Measurements from ENCODE around the gene HIVEP3.

Gene HIVEP3

DNA sequence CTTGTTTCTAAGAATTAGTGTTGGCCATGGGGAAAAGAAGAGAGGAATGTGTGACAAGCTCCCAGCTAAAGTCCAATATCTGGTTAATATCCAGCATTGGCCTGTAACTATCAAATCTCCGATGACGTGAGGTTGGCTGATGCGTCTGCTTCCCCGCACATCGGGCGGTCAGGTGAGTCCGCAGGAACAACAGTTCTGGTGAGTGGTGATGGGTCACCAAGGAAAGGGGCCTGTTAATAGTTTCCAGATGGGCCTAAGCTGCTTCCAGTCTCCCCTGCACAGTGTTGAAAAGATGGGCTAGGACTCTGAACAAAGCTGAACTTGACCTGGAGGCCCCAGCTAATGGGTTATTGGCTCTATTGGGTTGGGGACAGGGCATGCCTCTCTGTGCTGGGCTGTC lies 241.1 kb downstream of the HIVEP3 start:
- no peak for DNase-seq

DNA sequence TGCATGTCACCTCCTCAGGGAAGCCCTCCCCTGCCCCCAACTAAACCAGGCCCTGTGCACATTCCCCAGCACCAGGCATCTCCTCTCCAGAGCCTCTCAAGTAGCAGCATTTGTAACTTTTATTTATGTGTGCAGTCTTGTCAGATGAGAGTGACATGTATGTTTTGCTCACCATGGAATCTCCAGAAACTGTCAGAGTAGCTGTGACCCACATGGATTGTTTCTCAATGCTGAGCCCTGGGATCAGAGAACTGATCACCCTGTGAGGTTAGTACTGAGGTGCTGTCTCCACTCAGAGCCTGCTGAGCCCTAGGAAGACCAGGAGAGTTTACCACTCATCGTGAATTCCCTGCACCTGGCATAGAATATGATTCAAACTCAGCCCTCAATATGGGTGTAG lies 243.3 kb downstream of the HIVEP3 start:
- no peak for DNase-seq

DNA sequence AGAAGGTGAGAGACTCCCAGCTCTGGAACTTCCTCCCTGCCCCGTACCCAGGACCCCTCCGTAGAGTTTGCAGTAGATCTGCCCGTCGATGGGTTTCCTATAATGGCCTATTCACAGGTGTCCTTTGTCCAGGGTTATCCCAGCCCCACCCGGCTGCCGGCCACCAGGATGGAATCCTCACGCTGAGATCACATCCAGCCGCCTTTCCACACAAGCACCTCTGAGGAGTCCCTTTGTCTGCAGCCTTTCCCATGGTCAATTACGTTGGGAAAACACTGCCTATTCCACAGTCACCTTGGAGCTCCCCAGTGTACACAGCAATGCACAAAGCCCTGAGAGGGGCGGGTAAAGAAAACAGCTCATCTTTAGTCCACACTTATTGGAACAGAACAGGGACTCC lies 244.2 kb downstream of the HIVEP3 start:
- DNase-seq: no peak

DNA sequence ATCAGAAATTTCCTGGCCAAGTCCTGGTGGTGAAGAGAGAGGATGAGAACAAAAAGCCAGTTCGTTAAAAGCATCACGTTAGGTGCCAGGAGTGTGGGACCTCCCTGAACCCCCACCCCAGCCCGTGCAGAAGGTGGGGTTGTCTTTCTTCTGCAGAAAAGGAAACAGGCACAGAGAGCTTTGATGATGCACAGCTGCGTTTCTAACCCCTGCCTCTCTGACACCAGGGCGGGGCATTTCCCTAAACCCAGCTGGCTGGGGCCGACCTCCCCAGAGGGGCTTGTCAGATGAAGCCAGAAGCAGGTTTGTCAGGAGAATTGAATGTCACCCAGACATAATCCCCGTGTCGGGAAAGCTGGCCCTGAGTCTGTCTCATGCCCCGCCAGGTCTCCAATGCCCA lies 244.9 kb downstream of the HIVEP3 start:
- DNase-seq: no peak

DNA sequence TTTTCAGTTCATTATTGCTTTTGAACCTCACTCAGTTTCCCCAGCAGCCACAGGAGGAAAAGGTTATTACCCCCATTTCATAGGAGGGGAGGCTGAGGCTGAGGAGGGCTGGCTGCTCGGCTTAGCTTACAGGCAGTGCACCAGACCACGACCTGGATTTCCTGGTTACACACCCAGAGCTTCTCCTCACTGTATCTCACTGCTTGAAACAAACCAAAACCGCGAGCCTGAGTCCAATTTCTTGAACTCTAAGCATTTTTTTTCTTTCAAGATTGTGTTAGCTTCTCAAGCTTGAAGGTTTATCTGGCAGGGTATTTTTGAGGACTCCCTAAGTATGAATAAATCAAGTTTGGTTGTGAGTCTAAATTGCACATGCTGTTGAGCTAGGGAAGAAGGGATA lies 245.3 kb downstream of the HIVEP3 start:
- DNase-seq: no peak

DNA sequence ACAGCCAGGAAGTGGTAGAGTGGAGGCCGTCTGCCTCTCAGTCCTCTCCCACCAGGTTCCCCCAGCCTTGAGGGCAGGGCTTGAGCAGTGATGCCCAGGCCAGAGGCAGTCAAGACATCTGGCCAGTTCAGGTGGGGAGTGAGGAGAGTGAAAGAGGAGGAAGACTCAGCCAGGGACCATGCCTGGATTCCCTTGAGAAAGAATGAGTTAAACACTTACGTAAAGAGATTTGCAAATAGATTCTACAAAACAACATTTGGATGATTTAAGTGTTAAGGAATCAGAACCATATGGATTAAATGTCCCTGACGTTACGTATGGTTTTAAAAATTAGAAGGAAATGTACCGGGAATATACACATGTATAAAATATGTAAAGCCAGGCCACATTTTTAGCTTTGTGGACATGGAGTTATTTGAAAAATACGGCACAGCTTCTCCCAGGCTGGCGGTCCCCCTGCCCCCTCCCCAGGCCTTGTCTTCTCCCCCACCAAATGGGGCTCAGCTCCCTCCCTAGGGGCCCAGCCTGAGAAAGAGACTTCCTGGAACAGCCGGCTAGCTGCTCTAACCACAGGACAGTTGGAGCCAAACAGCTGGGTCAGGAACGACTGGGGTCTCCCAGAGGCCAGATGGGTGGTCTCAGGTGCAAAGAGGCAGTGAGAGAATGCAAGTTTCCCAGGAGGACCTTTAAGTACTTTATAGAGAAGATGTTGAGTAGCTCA lies 245.9 kb downstream of the HIVEP3 start:
- DNase-seq: no peak

DNA sequence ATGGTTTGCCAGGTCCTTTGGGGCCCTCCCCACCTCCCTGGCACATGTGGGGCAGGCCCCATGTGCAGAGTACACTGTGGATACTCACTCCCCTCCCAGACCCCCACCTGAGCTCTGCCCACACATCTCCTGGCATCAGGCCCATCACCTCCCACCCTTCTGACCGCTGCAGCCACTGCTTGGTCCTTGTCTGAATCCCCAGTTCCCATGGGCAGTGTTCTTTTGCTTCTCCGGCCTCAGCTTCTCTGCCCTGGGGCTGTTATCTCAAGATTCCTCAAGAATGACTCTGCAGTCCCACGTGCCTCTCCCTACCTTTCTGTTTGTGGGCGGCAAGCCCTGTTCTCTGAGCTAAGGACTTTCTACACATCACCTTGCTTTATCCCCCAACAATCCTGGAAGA lies 246.5 kb downstream of the HIVEP3 start:
- DNase-seq: no peak

DNA sequence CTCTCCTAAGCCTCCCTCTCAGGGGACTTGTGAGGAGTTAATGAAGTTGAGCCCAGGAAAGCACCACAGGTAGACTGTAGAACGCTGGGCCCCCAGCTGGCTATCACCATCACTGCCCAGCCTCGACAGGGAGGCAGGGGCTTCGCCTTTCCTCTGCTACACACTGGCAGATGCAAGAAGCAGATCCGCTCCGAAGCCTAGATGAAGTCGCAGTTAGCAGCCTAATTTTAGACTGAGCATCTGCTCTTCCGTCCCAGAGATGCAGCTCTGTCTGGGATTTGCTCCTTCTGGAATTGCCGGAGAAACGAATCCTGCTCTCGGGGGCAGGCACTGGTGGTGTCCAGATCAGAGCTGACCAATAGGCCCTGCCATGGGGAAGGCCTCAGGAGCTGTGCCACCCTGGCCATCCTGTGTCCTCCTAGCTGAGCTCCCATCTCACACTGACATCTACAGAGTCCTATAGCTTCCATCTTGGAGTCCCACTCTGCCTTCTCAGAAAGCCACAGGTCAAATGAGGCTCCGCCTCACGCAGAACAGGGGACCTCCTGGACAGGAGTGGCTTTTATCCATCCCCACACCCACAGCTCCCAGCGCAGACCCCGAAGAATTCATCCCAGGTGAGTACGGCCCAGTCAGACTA lies 247.5 kb downstream of the HIVEP3 start:
- no peak for DNase-seq

DNA sequence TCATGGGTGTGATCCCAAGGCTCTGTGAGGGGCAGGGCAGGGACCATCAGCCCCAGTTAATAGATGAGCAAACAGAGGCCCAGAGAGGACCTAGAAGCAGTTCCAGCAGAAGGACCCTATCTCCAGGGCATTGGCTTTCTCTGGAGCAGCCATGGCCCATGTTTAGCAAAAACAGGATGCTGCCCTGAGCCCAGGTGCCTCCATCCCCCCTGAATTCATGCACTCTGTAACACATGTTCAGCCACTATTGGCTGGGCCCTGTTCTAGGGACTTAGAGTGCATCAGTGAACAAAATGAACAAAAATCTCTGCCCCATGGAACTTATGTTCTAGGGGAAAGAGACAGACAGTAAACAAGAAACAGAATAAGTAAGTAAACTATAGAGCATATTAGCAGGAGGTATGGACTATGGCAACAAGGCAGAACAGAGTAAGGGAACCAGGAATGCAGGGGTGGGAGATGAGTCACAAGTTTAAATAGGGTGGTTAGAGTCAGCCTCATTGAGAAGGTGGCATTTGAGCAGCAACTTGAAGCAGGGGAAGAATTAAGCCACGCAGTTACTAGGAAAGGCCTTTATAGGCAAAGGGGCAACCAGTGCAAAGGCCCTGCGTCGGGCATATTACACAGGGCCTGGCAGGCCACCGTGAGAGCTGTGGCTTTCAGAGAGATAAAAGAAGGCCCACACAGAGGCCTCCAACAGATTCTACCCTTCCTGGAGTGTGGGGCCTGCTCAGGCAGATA lies 248.3 kb downstream of the HIVEP3 start:
- no peak for DNase-seq

DNA sequence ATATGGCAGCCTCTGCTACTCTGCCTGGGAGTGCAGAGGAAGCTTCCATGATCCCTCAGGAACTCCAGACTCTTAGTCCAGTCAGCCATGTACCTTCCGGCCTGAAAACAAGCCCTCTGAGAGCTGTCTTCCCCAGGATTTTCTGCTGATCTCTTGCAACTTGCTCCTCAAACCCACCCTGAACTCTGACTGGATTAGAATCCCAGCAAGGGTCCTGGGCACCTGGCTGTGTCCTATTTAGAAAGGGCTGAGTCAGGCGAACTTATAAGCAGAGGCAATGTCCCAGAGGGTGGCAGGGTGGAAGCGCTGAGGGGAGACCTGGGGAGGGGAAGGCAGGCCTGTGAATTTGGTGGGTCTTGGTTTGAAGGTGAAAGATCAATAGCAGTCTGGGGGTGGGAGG lies 249.8 kb downstream of the HIVEP3 start:
- no peak for DNase-seq

DNA sequence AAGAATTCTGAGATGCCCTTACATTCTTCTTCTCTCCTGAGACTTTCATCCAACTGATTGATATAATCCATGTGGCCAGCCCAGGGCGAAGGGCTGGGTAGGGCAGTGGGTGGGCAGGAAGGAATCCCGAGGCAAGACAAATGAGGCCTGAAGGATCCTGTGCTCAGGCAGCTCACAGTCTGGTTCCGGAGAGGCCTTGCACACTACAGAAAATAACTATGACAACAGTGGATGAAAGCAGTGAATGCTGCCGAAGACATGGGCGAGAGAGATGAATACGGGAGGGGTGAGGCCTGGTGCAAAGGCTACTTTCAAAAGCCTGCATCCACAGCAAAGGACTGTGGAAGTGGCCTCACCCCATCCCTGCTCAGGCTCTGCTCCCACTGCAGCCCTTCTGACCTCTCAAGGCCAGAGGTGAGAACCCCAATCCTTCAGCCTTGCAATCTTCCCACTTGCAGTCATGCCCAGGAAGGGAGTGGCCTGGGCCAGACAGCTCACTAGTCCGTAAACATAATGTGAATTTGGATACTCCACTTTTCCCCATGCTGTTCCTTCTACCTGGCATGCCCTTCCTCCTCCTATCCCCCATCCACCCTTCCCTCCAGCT lies 250.6 kb downstream of the HIVEP3 start:
- no peak for DNase-seq

DNA sequence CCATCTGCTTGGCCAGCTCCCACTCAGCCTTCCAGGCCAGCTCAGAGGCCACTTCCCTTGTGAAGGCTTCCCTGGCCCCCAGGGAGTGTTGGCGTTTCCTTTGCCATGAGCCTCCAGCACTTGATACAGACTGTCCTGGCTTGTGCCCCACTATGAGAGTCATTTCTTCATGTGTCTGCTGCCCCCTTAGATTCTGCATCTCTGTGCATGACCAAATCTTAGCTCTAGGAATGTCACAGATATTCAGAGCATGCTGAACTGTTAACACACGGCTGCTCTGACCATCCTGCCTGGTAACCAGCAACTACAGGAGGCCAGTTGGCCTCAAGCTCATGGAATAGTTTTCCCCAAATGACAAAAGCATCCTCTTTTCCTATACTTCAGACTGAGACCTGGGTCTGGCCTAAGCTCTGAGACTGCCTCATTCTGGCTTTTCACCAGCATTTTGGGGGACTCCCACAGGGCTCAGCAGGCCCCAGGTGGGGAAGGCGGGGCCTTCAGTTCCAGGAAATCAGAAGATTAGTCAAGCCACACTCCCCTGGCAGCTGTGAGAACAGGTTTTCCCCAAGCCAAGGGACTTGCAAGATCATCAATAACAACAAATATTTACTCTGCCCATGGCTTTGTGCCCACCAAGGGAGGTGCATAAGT lies 251.6 kb downstream of the HIVEP3 start:
- peak; percentile 92 for DNase-seq

DNA sequence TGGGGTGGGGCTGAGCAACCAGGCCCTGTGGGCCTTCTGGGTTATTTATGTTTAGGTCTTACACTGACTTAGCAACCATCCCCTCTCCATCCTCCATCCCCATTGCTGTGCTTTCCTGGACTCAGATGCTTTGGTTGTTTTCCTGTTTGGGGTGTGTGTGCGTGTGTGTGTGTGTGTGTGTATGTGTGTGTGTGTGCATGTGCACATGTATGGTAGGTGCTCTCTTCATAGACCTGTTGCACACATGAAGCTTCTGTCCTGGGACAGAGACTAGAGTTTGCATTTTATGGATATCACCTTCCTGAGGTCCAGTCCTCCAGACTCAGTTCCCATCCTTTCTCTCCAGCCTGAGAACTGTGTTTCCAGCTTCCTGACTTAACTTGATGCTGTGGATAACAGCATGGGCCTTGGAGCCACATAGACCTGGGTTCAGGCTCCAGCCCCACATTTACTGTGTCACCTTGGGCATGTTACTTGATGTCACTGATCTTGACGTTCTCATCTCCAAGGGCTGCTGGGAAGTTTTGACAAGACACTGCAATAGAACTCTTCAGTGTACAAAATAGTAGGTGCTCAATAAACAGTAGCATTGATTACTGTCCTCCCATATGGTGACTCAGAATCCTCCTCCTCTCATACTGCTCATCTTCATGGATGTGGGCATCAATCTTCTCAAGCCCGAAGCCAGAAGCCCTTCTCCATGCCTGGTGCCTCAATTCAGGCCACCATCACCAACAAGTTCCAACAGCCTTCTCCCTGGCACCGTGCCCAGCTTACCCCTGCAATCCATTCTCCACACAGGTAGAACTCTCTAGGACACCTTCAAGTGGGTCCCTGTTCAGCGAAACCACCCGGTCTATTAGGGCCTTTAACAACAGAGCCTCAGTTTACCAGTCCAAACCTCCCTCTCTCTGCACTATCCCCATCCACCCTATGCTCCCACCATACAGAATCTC lies 252.5 kb downstream of the HIVEP3 start:
- peak; percentile 62 for DNase-seq

DNA sequence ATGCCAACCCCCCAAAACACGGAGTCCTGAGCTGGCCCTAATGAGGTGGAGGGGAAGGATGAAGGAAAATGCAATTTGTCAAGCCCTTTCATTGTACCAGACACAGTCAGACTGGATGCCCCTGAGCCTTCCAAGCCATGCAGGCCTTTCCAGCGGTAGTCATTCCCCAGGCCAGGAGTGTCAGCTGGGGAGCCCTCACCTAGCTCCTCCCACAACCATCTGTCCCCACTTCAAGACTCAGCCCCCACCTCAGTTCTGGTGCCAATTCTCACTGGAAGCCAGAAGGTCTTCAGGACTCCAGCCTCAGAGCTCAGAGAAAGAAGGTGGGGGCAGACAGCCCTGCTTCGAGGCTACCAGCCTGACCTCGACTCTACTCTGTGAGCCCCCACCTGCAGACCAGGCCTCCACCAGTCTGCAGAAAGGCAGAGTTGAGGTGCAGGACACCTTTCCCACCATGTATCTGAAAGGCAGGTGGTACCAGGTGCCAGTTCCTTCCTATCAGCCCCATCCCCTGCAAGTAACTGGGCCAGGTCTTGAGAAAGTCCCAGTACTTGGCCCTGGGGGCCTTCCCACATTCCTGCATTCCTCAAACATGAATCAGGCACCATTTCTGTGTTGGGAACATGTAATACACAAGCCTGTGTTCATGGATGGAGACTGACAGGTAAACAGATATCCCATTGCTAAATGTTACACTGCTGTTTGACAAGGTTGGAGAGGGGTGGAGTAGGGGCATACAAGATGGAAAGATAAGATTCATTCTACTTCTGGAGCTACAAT lies 253.7 kb downstream of the HIVEP3 start:
- DNase-seq: no peak

DNA sequence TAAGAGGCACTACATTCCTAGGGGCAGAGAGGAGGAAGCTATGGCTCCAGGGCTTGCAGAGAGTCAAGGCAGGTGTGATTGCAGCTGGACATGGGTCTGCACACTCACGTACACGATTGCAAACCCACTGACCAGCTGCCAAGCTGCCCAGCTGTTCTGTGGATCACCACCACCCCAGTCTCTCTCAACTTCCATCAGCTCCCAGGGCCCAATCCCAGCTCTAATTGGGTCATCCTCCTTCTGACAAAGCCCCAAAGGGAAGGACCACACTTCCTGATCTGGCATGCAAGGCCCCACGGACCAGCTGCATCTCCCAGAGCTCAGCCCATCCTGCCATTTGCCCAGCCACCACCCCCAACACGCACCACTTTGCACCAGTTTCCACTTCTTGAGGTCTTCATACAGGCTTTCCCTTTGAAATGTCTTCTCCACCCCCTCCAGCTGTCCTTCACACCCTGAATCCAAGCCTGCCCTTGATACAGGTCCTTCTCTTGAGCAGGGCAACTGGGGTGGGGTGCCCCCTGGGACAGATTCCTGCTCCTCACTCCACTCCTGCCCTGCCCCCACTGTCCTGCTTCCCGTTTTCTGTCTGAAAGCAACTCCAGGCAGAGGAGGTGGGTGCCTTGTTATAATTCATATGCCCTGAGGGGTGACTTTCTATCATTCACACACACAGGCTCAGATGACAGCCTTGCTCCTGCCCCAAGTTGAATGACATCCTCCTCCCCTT lies 254.9 kb downstream of the HIVEP3 start:
- DNase-seq: no peak

DNA sequence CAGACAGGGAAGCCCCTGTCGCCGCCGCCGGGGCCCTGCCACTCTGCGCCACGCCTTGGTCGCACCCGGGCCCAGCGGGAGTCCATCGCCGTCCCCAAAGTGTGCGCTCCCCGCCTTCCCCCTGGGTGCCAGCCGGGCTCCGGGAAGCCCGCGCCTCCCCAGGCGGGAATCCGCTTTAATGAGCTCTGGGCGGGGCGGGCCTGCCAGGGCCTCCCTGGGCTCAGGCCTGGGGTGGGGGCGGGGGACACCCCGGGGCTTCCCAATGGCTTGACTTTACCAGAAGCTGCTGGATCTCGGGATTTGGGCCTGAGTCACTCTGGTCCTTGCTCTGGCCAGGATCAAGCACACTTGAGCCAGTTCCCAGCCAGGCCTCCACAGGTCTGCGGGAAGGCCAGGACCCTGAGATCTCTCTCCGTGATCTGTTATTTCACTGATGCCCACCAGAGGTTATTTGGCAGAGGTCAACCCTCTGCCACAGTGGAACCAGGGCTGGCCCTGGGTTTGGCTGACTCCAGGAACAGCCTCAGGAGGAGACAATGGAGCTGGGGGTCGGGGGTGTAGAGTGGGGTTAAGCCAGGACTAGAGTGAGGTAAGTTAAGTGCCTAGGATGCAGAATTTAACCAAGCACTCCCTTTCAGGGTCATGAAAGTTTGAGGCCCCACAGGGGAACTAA lies 255.8 kb downstream of the HIVEP3 start:
- no peak for DNase-seq

DNA sequence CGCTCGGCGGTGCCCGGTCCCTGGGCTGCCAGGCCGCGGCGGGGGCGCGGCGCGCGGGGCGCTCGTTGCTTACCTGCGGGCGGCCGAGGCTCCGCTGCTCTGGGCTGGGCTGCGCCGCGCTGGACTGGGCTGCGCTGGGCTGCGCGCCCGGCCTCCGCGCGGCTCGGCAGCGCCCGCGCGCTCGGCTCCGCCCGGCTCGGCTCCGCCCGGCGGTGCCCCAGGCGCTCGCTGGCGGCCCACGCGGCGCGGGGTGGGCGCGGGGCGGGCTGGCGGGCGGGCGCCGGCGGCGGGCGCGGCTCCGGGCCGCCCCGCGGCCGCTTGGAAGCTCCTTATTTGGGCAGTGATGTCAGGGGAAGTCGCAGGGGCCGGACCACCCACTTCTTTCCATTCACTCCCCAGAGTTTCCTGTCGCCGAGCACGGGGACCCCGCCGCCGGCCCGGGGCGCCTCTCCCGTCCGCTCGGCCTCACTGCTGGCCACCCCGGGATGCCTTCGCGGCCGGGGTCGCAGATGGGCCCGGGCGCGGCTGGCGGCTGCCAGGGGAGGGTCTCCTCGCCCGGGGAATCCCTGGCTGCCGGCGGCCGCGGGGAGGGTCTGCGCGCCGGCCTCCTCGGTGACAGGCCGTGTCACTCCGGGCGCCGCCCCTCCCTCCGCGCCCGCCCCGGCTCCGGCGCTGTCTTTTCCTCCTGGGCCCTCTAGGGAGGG lies 256.5 kb downstream of the HIVEP3 start:
- DNase-seq: peak; percentile 86

DNA sequence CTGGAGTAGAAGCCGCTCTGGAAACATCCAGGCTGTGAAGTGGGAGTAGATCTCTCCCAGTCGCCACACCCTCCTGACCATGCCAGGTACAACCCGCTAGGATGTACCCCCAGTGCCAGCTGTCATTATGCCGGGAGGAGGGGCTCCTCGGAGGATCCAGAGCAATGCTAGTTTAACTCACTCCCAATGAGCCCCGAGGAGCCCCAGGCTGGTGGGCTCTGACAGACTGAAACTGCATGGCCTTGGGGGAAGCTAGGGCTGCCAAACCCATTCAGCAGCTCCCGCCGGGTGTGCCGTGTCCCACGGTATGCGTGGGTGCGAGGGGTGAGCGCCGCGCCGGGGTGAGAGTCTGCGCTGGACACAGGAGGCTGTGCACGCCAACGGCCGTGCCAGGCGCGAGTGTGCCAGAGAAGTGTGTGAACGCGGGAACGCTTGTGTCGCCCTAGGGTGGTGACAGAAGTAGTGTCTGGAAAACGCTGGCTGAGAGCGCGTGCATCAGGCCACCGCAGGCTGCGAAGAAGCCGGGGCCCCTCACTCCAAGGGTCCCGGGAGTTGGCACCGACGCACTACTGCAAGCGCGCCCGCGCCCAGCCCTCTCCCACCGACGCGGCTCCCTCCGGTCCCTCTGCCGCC lies 257.2 kb downstream of the HIVEP3 start:
- DNase-seq: peak; percentile 81
